Measurements from ENCODE around the gene FOXL3. TPM values are rescaled to one million over a fixed set of nuclear protein-coding genes. Genes with fewer than 3 reads are reported as not detected.
"Not testable (repeated sequence)": the region's sequence is repeated elsewhere in the genome, so short reads cannot be mapped to it uniquely, and the experiment has no call there.

The FOXL3 gene
- total RNA-seq, 1 donor from 2014 or later: not detected

GRCh38 chr7:335358-336148 lies 45.6 kb downstream of the FOXL3 start:
- ATAC-seq (no peak), DNase-seq (ENCODE audit: low spot score) (no peak)

DNA sequence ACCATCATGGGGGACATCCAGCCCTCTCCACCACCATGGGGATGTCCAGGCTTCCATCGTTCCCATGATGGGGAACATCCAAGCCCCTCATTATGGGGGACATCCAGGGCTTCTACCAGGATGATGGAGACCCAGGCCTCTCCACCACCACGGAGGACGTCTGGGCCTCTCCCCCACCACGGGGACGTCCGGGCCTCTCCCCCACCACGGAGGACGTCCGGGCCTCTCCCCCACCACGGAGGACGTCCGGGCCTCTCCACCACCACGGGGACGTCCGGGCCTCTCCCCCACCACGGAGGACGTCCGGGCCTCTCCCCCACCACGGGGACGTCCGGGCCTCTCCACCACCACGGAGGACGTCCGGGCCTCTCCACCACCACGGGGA lies 46.2 kb downstream of the FOXL3 start:
- ATAC-seq; DNase-seq (ENCODE audit: low spot score): not testable (repeated sequence)

GRCh38 chr7:336810-337566 lies 47.0 kb downstream of the FOXL3 start:
- no peak for DNase-seq (ENCODE audit: low spot score)
- no peak for ATAC-seq

DNA sequence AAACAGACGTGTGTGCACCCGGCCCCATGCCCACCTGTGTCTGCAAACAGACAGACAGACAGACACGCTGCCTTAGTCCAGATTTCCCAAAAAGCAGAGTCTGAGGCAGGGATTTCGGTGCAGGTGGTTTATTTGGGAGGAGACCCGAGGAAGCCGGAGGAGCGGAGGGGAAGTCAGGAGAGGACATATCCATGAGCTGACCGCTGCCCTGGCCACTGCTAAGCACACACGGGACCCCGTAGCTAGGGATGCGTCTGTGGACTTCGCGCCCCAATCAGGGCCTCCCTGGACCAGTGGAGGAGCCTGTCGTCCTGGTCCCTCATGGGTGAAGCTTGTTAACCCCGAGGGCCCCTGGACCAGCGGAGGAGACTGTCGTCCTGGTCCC lies 47.6 kb downstream of the FOXL3 start:
- no peak for ATAC-seq
- DNase-seq (ENCODE audit: low spot score): no peak

DNA sequence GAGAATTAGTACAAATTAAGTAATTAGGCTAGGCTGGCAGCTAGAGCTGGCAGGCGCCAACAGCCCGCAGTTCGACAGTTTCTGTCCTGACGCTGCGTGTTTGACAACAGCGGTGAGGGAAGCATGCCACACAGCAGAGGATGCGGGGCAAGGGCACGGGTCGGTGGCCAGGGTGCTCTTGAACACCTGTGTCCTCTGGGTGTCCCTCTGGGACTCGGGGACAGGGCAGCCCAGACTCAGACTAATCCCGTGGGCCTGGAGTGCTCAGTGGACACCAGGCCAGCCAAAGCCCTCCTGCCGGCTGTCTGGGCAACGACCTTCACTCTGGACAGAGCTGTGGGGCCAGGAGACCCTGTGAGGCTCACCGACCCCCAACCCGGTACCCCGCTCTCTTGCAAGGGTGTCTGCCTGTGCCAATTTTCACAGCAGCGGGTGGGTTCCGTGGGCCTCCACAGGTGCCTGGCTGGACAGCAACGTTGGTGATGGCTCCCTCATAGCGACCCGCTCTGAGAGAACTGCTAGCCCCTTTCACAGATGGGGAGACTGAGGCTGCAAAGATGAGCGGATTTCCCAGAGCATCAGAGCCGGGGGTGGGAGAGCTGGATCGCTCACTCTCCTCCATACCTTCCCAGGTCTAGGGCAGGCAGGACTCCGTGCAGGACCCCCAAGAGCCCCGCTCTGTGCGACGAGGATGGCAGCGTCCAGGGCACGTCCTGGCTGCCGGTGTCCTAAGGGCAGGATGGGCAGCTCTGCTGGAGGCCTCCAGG lies 48.5 kb downstream of the FOXL3 start:
- ATAC-seq: no peak
- no peak for DNase-seq (ENCODE audit: low spot score)

DNA sequence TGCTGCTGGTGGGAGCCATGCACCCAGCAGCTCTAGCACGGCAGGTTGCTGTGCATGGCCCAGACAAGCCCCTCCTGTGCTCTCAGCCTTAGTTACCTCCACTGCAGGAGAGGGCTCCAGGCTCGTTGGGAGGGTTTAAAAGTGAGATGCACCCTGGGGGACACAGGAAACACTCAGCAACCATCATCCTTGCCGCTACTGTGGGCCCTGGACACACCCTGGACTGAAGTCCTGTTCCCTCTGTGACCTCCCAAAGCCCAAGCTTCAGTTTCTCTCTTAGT lies 49.0 kb downstream of the FOXL3 start:
- DNase-seq (ENCODE audit: low spot score): no peak
- ATAC-seq: no peak

DNA sequence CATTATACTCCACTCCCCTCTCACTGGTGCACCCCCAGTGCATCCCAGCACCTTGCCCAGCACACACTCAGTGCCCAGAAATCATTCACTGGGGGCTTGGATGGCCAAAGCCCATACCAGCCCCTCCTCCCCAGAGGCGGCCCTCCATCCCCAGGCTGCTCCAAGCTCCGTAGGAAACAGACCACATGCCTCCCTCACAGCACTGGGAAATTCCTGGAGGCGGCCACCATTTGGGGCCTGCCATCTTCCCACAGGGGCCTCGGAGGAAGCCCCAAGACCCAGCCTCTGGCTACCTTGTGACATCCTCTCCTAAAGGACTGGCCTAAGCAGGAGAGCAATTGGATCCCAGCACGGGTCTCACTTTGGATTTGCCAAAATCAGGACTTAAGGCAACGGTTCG lies 49.7 kb downstream of the FOXL3 start:
- DNase-seq (ENCODE audit: low spot score): no peak

GRCh38 chr7:340200-340937 lies 50.4 kb downstream of the FOXL3 start:
- DNase-seq (ENCODE audit: low spot score): no peak
- no peak for ATAC-seq

More for the DNA sequence above, 49.7 kb downstream of the FOXL3 start:
- no peak for ATAC-seq

Other genes with a start within 250 kb of the FOXL3 start
- gene FAM20C, start 97.6 kb upstream of the FOXL3 start, total RNA-seq: 72.2 TPM
- 2.7 TPM for gene PDGFA, start 229.7 kb downstream of the FOXL3 start, total RNA-seq